ENCODE data around the gene OPCML. TPM values are rescaled to one million over a fixed set of nuclear protein-coding genes. Genes with fewer than 3 reads are reported as not detected.

Gene OPCML
- total RNA-seq, 1 donor from 2014 or later: 1.2 TPM

- peaks cover 6% of the 10 kb centered on the region for H3K27me3 Mint-ChIP-seq (ENCODE audit: low read depth)
- H3K4me1 Mint-ChIP-seq: peaks cover 12% of the 10 kb centered on the region
- H3K4me3 Mint-ChIP-seq: no peak overlapping the region
- no peaks in the 10 kb centered on the region for H3K36me3 Mint-ChIP-seq (ENCODE audit: low read depth)
- H3K9me3 Mint-ChIP-seq: peaks cover 3% of the 10 kb centered on the region
- DNase-seq (ENCODE audit: low read depth, low spot score): no peak
- peak overlapping the region; percentile 38 for H3K27ac Mint-ChIP-seq (ENCODE audit: unreplicated experiment)
- TF ChIP-seq, protein P1, sequence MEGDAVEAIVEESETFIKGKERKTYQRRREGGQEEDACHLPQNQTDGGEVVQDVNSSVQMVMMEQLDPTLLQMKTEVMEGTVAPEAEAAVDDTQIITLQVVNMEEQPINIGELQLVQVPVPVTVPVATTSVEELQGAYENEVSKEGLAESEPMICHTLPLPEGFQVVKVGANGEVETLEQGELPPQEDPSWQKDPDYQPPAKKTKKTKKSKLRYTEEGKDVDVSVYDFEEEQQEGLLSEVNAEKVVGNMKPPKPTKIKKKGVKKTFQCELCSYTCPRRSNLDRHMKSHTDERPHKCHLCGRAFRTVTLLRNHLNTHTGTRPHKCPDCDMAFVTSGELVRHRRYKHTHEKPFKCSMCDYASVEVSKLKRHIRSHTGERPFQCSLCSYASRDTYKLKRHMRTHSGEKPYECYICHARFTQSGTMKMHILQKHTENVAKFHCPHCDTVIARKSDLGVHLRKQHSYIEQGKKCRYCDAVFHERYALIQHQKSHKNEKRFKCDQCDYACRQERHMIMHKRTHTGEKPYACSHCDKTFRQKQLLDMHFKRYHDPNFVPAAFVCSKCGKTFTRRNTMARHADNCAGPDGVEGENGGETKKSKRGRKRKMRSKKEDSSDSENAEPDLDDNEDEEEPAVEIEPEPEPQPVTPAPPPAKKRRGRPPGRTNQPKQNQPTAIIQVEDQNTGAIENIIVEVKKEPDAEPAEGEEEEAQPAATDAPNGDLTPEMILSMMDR (conservative IDR thresholded peaks at IDR 0.05): no peak
Measured at GRCh38 chr11:133019545-133020371, 512.5 kb downstream of the OPCML start.

DNA sequence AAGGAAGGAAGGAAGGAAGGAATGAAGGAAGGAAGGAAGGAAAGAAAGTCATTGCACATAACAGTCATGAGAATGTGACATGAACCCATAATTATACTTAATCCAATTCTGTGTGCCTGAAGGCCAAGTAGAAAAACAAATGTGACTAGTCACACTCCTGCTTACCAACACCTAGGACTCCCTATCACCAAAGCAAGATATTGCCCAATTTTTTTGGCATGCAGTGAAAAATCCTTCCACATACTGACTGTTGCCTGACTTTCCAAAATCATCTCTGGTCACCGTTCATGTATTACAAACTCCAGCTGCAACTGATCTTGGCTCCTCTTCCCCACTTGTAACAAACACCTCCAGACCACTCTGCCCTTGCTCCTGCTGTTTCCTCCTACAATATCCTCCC lies 516.8 kb downstream of the OPCML start:
- peaks cover 10% of the 10 kb centered on the region for H3K27me3 Mint-ChIP-seq (ENCODE audit: low read depth)
- TF ChIP-seq, protein P1 (conservative IDR thresholded peaks at IDR 0.05): no peak
- H3K36me3 Mint-ChIP-seq (ENCODE audit: low read depth): no peaks in the 10 kb centered on the region
- peaks cover 12% of the 10 kb centered on the region for H3K4me1 Mint-ChIP-seq
- H3K27ac Mint-ChIP-seq (ENCODE audit: unreplicated experiment): peak overlapping the region; percentile 85
- H3K9me3 Mint-ChIP-seq: peaks cover 3% of the 10 kb centered on the region
- DNase-seq (ENCODE audit: low read depth, low spot score): no peak
- no peak overlapping the region for H3K4me3 Mint-ChIP-seq

DNA sequence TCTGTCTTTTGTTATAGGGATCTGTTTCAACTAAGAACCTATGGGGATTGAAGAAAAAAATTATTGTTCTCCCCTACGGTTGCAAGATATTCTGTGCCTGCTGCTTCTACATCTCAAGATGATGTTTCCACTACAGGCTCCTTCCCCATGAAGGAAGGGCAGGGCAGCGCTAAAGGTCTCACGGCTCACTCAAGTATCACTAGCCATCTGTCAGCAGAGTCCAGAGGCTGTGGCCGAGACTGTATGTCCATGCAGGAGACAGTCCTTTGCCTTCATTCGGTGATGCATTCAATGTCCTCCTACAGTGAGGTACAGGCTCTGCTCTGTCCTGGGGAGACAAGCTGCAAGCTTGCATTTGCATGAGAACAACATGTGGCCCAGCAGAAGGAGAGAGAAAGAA lies 518.0 kb downstream of the OPCML start:
- TF ChIP-seq, protein P1 (conservative IDR thresholded peaks at IDR 0.05): no peak

GRCh38 chr11:133012803-133013202 lies 519.5 kb downstream of the OPCML start:
- Mint-ChIP-seq H3K27ac (ENCODE audit: unreplicated experiment) (no peak overlapping the region), H3K36me3 (ENCODE audit: low read depth) (no peaks in the 10 kb centered on the region), H3K4me3 (no peak overlapping the region), H3K4me1 (no peaks in the 10 kb centered on the region), H3K27me3 (ENCODE audit: low read depth) (peaks cover 7% of the 10 kb centered on the region), H3K9me3 (peaks cover 3% of the 10 kb centered on the region)
- TF ChIP-seq, protein P1 (conservative IDR thresholded peaks at IDR 0.05): no peak
- DNase-seq (ENCODE audit: low read depth, low spot score): no peak

More for the DNA sequence above, 518.0 kb downstream of the OPCML start:
- DNase-seq (ENCODE audit: low read depth, low spot score): no peak
- Mint-ChIP-seq H3K27me3 (ENCODE audit: low read depth) (peaks cover 10% of the 10 kb centered on the region), H3K4me1 (peaks cover 12% of the 10 kb centered on the region), H3K27ac (ENCODE audit: unreplicated experiment) (no peak overlapping the region), H3K9me3 (peaks cover 3% of the 10 kb centered on the region), H3K36me3 (ENCODE audit: low read depth) (no peaks in the 10 kb centered on the region), H3K4me3 (no peak overlapping the region)

GRCh38 chr11:133011604-133012003 lies 520.7 kb downstream of the OPCML start:
- no peak overlapping the region for H3K4me3 Mint-ChIP-seq
- H3K27ac Mint-ChIP-seq (ENCODE audit: unreplicated experiment): no peak overlapping the region
- no peaks in the 10 kb centered on the region for H3K4me1 Mint-ChIP-seq
- H3K9me3 Mint-ChIP-seq: peaks cover 3% of the 10 kb centered on the region
- H3K27me3 Mint-ChIP-seq (ENCODE audit: low read depth): peaks cover 7% of the 10 kb centered on the region
- TF ChIP-seq, protein P1 (conservative IDR thresholded peaks at IDR 0.05): no peak
- no peaks in the 10 kb centered on the region for H3K36me3 Mint-ChIP-seq (ENCODE audit: low read depth)
- no peak for DNase-seq (ENCODE audit: low read depth, low spot score)

Measured in neural crest cell (in vitro differentiated cells).